Activated CD4-positive, alpha-beta memory T cell treated with anti-CD3 and anti-CD28 coated beads for 36 hours (primary cell): ENCODE measurements around the gene OSBPL1A. TPM values are rescaled to one million over a fixed set of nuclear protein-coding genes. Genes with fewer than 3 reads are reported as not detected.

Experiments used
- CTCF ChIA-PET: fragments of 350-600 bp; sonication (Branson Sonifier 250); formaldehyde crosslinking; loops from one replicate; lab custom pipeline; 2021; ENCODE audit warnings: antibody characterized with exemption, inconsistent platforms; lab: Charles Lee
- POLR2A ChIA-PET: fragments of 350-600 bp; sonication (Branson Sonifier 250); formaldehyde crosslinking; loops from one replicate; lab custom pipeline; 2021; ENCODE audit warnings: antibody characterized with exemption; lab: Charles Lee
- DNase-seq: peaks from one replicate; pipeline ENCODE4 v3.0.0-alpha.2; 2020
- H3K27ac Mint-ChIP-seq: one replicate; pipeline ENCODE4 v1.8.0; 2021; ENCODE audit warnings: mixed read lengths
- H3K27me3 Mint-ChIP-seq: one replicate; pipeline ENCODE4 v1.8.0; 2021; ENCODE audit warnings: mixed read lengths
- H3K36me3 Mint-ChIP-seq: one replicate; pipeline ENCODE4 v1.8.0; 2021; ENCODE audit warnings: mixed read lengths
- H3K4me1 Mint-ChIP-seq: one replicate; pipeline ENCODE4 v1.8.0; 2021; ENCODE audit warnings: low read depth, mixed read lengths
- H3K4me3 Mint-ChIP-seq: one replicate; pipeline ENCODE4 v1.8.0; 2021; ENCODE audit warnings: mild to moderate bottlenecking, mixed read lengths
- H3K9me3 Mint-ChIP-seq: one replicate; pipeline ENCODE4 v1.8.0; 2021; ENCODE audit warnings: mixed read lengths
- intact Hi-C: fragments of 100-400 bp; cut with micrococcal nuclease; formaldehyde crosslinking; loops from one replicate; pipeline ENCODE4 v1.15.1; 2023
- total RNA-seq, 2 experiments: library from RNA; stranded (reverse); gene quantifications; one replicate each; pipeline ENCODE4 v1.2.3, GENCODE V29; 2021

OSBPL1A gene
- total RNA-seq, 2 experiments from 2014 or later = 1.4 to 2.4 TPM

DNA sequence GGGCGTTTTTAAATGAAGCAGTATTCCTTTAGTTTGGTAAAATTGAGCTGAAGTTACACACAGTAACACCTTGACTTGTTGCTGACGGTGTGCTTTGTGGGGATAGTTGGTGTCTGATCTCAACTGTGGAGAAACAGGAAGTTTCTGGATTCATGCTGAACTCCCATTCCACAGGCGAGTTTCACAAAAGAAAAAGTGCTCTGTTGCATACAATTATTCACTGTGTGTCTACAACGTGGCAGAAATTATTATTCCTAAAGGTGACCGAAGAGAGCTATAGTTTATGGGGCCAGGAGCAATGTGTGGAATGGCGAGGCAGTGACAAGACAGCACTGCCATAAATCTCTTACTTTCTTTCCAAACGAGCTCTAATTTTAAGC is 259.2 kb downstream of the OSBPL1A start:
- no peak for DNase-seq
- Mint-ChIP-seq H3K36me3 (no peaks in the 10 kb centered on the region), H3K27ac (peak overlapping the region; percentile 15), H3K4me3 (peak overlapping the region; percentile 85), H3K4me1 (peaks cover 26% of the 10 kb centered on the region), H3K27me3 (peaks cover 12% of the 10 kb centered on the region), H3K9me3 (no peaks in the 10 kb centered on the region)
- ChIA-PET POLR2A (interaction anchor here (0.8 to 1.1 kb wide), 2 partner anchors 25 to 55 kb away, joined by 3 read pairs; no protein-coding TSS in a partner anchor), CTCF (interaction anchor here (0.6 to 1.6 kb wide), 3 partner anchors 313 to 377 kb away, joined by 3 to 7 read pairs (median 3); no protein-coding TSS in a partner anchor)
- intact Hi-C loops = loop anchor here (5.0 kb wide), 1 partner anchor 121 kb away; no protein-coding TSS in a partner anchor

DNA sequence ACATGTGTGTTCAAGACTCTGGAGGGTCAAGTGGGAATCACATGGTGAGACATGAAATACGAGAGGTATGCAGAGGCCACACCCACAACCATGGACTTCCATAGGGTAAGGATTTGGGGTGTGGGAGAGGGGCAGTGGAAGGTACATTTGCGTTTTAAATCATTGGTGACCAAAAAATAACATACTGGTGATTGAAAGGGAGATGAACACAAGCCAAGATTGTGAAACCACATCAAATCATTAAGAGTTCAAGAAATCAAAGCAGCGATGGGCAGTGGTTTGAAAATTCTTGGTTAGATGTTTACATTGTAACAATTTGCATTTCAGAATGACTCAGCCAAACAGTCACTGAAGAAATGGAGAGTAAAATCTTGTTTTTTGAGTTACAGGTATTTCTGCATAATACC is 260.7 kb downstream of the OSBPL1A start:
- peaks cover 4% of the 10 kb centered on the region for H3K36me3 Mint-ChIP-seq
- intact Hi-C loops = loop anchor here (5.0 kb wide), 1 partner anchor 120 kb away; no protein-coding TSS in a partner anchor
- DNase-seq = no peak
- H3K27ac Mint-ChIP-seq = peak overlapping the region; percentile 32
- H3K27me3 Mint-ChIP-seq = peaks cover 12% of the 10 kb centered on the region
- ChIA-PET POLR2A (no interaction called here), CTCF (no interaction called here)
- H3K4me3 Mint-ChIP-seq = no peak overlapping the region
- peaks cover 26% of the 10 kb centered on the region for H3K4me1 Mint-ChIP-seq
- no peaks in the 10 kb centered on the region for H3K9me3 Mint-ChIP-seq

DNA sequence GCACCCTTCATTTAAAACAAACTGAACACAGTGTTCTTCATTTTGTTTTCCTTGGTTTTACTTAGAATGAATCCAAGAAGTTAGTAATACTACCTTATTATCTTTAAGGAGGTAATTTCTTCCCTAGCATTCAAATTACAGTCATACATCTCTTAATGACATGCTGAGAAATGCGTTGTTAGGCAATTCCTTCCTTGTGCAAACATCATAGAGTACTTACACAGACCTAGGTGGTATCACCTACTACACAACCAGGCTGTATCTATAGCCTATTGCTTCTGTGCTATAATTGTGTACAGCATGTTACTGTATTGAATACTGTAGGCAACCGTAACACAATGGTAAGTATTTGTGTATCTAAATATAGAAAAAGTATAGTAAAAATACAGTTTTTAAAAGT is 267.1 kb downstream of the OSBPL1A start:
- no peaks in the 10 kb centered on the region for H3K27me3 Mint-ChIP-seq
- no peaks in the 10 kb centered on the region for H3K4me1 Mint-ChIP-seq
- peaks cover 24% of the 10 kb centered on the region for H3K36me3 Mint-ChIP-seq

DNA sequence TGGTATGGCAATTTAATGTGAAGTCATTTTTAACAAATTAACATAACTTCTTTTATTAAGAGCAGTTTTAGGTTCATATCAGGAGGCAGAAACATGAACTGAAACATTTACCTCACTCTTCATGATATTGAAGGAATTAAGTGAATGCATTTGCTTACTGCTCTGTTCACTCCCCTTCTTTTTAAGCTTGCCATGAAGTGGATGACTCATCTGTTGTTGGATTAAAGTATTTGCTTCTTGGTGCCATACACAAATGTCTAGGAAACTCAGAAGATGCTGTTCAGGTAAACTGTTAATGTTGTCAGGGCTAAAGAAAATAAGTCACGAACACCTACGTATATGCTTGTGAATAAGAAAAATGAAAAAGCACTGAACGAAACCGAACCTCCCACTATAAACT is 268.9 kb downstream of the OSBPL1A start:
- no peak overlapping the region for H3K27ac Mint-ChIP-seq
- no peaks in the 10 kb centered on the region for H3K4me1 Mint-ChIP-seq
- H3K27me3 Mint-ChIP-seq = no peaks in the 10 kb centered on the region
- DNase-seq = no peak
- peaks cover 30% of the 10 kb centered on the region for H3K36me3 Mint-ChIP-seq
- intact Hi-C loops = no loop called here
- POLR2A ChIA-PET = no interaction called here
- CTCF ChIA-PET = no interaction called here
- no peaks in the 10 kb centered on the region for H3K9me3 Mint-ChIP-seq
- no peak overlapping the region for H3K4me3 Mint-ChIP-seq

More for the DNA sequence above, 267.1 kb downstream of the OSBPL1A start:
- POLR2A ChIA-PET = no interaction called here
- CTCF ChIA-PET = no interaction called here
- DNase-seq = no peak
- no peaks in the 10 kb centered on the region for H3K9me3 Mint-ChIP-seq
- no peak overlapping the region for H3K4me3 Mint-ChIP-seq
- intact Hi-C loops = no loop called here
- no peak overlapping the region for H3K27ac Mint-ChIP-seq

DNA sequence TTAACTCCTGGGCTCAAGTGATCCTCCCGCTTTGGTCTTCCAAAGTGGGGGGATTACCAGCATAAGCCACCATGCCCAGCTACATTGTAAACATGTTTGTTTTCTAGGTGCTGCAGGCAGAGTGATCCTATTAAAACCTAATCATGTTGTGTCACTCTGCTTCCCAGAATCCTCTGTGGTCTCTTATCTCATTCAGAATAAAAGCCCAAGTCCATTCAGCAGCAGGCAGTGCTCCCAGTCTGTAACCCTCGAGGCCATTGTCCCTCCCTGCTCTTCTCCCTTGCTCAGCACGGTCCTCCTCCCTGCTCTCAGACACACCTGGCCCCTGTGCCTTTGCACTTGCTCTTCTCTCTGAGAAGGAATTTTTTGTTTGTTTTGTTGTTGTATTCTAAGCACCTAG is 269.9 kb downstream of the OSBPL1A start:
- Mint-ChIP-seq H3K4me1 (no peaks in the 10 kb centered on the region), H3K27me3 (no peaks in the 10 kb centered on the region), H3K27ac (no peak overlapping the region), H3K36me3 (peaks cover 28% of the 10 kb centered on the region), H3K4me3 (no peak overlapping the region), H3K9me3 (no peaks in the 10 kb centered on the region)
- CTCF ChIA-PET = interaction anchor here (0.8 kb wide), 1 partner anchor 9 kb away, joined by 3 read pairs; no protein-coding TSS in a partner anchor
- intact Hi-C loops = no loop called here
- POLR2A ChIA-PET = interaction anchor here (1.1 kb wide), 1 partner anchor 24 kb away, joined by 4 read pairs; no protein-coding TSS in a partner anchor
- DNase-seq = no peak

DNA sequence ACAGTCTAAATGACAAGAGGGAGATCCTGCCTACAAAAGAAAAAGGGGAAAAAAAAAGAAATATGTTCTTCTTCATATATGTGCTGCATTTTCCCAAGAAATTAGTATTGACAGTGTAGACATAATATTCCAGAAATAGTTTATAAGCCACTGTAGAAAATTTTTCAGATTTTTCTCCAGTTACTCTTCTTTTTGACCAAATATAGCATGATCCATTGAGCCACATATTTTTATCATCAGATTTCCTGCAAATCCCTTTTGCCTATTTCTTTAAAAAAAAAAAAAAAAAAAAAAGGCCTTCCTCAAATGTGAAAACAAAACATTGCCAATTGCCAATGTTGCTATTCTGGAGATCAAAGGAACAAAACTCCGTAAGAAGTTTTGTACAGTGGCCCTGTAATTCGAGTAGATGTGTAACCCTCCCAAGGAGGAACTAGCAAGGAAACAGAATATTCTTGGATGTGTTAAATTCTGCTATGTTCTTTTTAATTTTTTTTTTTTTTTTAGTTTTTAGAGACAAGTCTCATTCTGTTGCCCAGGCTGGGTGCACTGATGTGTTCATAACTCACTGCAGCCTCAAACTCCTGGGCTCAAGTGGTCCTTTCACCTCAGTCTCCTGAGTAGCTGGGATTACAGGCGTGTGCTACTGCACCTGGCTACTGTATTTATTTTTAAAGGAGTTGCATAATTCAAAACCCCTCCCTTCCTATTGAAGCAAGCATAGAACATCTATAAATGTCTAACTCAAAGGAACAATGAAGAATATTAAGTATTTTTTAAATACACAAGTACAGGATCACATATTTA is 271.3 kb downstream of the OSBPL1A start:
- ChIA-PET POLR2A (no interaction called here), CTCF (no interaction called here)
- Mint-ChIP-seq H3K4me1 (no peaks in the 10 kb centered on the region), H3K27ac (no peak overlapping the region), H3K4me3 (no peak overlapping the region), H3K27me3 (no peaks in the 10 kb centered on the region), H3K9me3 (no peaks in the 10 kb centered on the region), H3K36me3 (peaks cover 27% of the 10 kb centered on the region)
- DNase-seq = no peak
- intact Hi-C loops = no loop called here

DNA sequence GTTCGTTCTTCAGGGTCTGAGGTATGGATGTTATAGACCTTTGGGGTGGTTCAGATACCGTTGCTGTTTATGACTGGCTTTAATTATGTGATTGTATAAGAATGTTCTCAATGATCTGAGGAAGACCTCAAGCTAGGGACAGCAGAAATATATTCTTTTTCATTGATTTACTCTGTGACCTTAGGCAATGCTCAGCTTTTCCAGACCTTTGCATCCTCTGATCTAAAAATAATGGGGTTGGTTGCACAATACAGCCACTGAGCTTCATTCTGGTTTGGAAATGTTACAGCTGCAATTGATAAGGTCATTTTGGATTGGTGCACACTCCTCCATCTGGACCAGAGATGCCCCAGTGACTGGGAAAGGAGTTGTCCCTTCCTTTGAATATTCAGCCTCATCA is 276.0 kb downstream of the OSBPL1A start:
- ChIA-PET CTCF (no interaction called here), POLR2A (no interaction called here)
- Mint-ChIP-seq H3K9me3 (no peaks in the 10 kb centered on the region), H3K27ac (no peak overlapping the region), H3K36me3 (peaks cover 34% of the 10 kb centered on the region), H3K27me3 (no peaks in the 10 kb centered on the region), H3K4me3 (no peak overlapping the region), H3K4me1 (peaks cover 6% of the 10 kb centered on the region)
- no peak for DNase-seq
- intact Hi-C loops = no loop called here

DNA sequence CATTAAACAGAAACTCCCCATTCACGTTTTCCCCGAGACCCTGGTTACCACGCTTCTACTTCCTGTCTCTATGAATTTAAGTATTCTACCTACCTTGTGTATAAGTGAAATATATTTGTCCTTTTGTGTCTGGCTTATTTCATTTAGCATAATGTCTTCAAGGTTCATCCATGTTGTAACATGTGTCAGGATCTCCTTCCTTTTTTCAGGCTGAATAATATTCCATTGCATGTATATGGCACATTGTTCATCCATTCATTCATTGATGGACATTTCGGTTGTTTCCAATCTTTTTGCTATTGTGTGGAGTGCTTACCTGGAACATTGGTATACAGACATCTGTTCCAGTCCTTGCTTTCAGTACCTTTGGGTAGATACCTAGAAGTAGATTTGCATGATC is 276.9 kb downstream of the OSBPL1A start:
- intact Hi-C loops = no loop called here
- POLR2A ChIA-PET = no interaction called here
- DNase-seq = no peak
- no peak overlapping the region for H3K4me3 Mint-ChIP-seq
- no peaks in the 10 kb centered on the region for H3K27me3 Mint-ChIP-seq
- H3K36me3 Mint-ChIP-seq = peaks cover 35% of the 10 kb centered on the region
- H3K27ac Mint-ChIP-seq = no peak overlapping the region
- peaks cover 9% of the 10 kb centered on the region for H3K4me1 Mint-ChIP-seq
- H3K9me3 Mint-ChIP-seq = no peaks in the 10 kb centered on the region
- CTCF ChIA-PET = interaction anchor here (1.8 to 2.1 kb wide), 2 partner anchors 202 to 499 kb away, joined by 10 to 14 read pairs; no protein-coding TSS in a partner anchor

DNA sequence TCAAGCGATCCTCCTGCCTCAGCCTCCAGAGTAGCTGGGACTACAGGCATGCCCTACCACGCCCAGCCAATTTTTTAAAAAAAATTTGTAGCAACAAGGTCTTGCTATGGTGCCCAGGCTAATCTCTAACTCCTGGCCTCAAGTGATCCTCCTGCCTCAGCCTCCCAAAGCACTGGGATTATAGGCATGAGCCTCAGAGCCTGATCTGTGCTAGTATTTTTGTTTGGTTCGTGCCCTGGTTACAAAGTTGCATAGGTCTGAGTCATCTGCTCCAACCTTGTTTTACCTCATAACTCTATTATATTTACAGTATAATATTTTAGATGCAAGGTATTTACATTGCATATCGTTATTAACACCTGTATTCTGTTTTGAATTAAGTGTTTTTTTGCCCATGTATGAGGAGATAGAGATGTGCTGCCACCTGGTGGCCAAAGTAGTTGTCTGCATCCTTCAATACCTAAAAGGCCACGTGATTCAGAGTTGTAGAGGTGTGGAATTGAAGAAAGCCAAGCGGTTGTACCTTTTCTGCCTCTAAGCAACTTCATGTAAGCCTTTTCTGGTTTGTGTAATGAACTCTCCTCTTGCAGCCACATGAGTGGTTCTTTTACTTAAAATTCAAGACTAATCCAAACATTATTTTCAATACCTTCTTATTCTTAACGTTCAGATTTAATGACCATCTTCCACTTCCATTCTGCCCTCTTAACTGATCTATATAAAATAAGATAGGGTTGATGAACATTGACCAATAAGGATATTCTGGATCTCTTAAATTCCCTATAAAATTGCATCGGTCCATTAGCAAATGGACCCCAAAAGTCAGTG is 278.7 kb downstream of the OSBPL1A start:
- Mint-ChIP-seq H3K36me3 (peaks cover 40% of the 10 kb centered on the region), H3K27me3 (no peaks in the 10 kb centered on the region), H3K4me1 (peaks cover 26% of the 10 kb centered on the region), H3K27ac (peak overlapping the region; percentile 49), H3K4me3 (no peak overlapping the region), H3K9me3 (no peaks in the 10 kb centered on the region)
- CTCF ChIA-PET = interaction anchor here (0.6 to 2.1 kb wide), 16 partner anchors 9 to 497 kb away, joined by 3 to 14 read pairs (median 4); no protein-coding TSS in a partner anchor
- DNase-seq = peak; percentile 85
- POLR2A ChIA-PET = interaction anchor here (1.0 kb wide), 1 partner anchor 25 kb away, joined by 3 read pairs; no protein-coding TSS in a partner anchor
- intact Hi-C loops = loop anchor here (1.0 to 10.0 kb wide), 7 partner anchors 42 to 614 kb away; partner anchors contain the start of gene RMC1

DNA sequence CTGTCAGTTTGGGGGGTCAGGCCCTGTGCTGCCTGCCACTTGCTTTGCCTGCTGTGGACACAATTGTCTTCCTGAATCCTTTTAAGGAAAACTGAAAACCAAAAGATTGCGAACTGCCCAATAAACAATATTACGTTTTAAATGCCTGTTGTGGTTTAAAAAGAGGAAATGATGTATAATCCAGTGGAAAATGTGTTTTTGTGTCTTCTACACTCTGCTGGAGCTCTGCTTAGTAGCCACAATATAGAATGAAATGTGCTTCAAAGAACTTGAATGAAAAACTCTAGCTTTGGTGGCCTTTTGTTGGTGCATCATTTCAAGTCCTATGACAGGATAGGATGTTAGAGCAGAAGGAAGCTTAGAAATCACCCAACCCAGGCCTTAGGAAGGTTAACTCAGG is 282.0 kb downstream of the OSBPL1A start:
- peaks cover 41% of the 10 kb centered on the region for H3K4me1 Mint-ChIP-seq
- intact Hi-C loops = loop anchor here (5.0 to 10.0 kb wide), 3 partner anchors 38 to 611 kb away; partner anchors contain the start of gene RMC1
- no peak for DNase-seq
- no peaks in the 10 kb centered on the region for H3K9me3 Mint-ChIP-seq
- no peaks in the 10 kb centered on the region for H3K27me3 Mint-ChIP-seq
- ChIA-PET CTCF (interaction anchor here (0.6 to 1.7 kb wide), 3 partner anchors 39 to 444 kb away, joined by 3 to 5 read pairs (median 3); no protein-coding TSS in a partner anchor), POLR2A (no interaction called here)
- no peak overlapping the region for H3K4me3 Mint-ChIP-seq
- peaks cover 39% of the 10 kb centered on the region for H3K36me3 Mint-ChIP-seq
- H3K27ac Mint-ChIP-seq = peak overlapping the region; percentile 44

DNA sequence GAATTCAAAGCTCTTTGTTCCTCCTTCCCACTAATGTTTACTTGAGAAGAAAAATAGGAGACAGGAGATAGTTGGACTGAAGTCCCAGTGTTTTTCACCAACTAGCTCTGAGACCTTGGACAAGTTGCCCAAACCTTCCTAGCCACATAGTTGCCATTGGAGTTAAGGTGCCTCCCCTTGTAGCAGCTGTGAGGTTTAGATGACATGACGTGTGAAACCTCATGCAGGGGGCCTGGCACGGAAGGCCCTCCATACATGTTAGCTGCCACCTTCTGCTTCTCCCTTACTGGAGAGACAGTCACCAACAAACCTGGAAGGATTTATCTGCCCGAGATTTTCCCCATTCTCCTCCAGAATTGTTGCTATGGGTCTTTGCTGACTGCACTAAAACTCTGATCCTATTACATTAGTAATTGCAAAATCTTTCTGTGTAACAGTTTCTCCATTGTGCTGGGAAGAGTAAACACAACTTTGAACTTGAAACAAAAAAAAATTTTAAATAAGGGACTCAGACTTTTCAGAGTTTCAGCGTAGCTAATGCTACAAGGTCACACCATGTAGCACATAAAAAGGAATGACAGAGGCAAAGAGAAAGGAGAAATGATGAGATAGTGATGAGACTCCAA is 282.6 kb downstream of the OSBPL1A start:
- no peaks in the 10 kb centered on the region for H3K27me3 Mint-ChIP-seq
- H3K9me3 Mint-ChIP-seq = no peaks in the 10 kb centered on the region
- intact Hi-C loops = loop anchor here (5.0 to 10.0 kb wide), 3 partner anchors 38 to 610 kb away; partner anchors contain the start of gene RMC1
- H3K36me3 Mint-ChIP-seq = peaks cover 33% of the 10 kb centered on the region
- ChIA-PET CTCF (interaction anchor here (0.6 to 1.7 kb wide), 4 partner anchors 39 to 443 kb away, joined by 3 to 5 read pairs (median 3); no protein-coding TSS in a partner anchor), POLR2A (no interaction called here)
- H3K4me1 Mint-ChIP-seq = peaks cover 43% of the 10 kb centered on the region
- no peak overlapping the region for H3K4me3 Mint-ChIP-seq
- peak; percentile 29 for DNase-seq
- peak overlapping the region; percentile 44 for H3K27ac Mint-ChIP-seq
